ENCODE data around the gene ZPR1.
"Not testable (repeated sequence)": the region's sequence is repeated elsewhere in the genome, so short reads cannot be mapped to it uniquely, and the experiment has no call there.

Gene ZPR1, protein sequence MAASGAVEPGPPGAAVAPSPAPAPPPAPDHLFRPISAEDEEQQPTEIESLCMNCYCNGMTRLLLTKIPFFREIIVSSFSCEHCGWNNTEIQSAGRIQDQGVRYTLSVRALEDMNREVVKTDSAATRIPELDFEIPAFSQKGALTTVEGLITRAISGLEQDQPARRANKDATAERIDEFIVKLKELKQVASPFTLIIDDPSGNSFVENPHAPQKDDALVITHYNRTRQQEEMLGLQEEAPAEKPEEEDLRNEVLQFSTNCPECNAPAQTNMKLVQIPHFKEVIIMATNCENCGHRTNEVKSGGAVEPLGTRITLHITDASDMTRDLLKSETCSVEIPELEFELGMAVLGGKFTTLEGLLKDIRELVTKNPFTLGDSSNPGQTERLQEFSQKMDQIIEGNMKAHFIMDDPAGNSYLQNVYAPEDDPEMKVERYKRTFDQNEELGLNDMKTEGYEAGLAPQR

GRCh38 chr11:116787786-116788486 lies at the start of gene ZPR1:
Gene ZPR1, minus strand, starts transcription at chr11:116788023. Its CDS starts 33 bp downstream, at chr11:116787990.
- peak; percentile 24 to 90 (median 72) for DNase-seq

DNA sequence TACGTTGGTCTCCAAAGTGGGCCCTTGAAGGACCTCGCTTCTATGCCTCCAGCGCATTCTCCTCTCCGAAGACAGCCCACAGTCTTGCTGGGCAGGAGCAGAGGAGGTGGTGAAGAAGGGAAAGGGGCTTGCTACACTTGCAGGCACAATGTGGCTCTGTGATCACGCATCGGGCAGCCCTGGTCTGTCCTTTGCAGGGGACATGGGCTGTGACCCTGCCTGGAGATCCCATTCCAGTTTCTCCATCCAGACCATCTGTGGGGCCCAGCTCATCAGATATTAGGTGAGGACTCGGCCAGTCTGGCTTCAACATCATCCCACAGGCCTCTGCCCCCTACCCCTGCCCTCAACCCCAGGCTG lies 48.8 kb upstream of the ZPR1 start:
- no peak for DNase-seq

- peak in 50 of 51 donors; percentile 25 to 90 (median 78) for DNase-seq
Observed at GRCh38 chr11:116835791-116836631, 48.2 kb upstream of the ZPR1 start.

- DNase-seq: peak in 5 of 51 donors; percentile 37 to 65 (median 52)
Observed at GRCh38 chr11:116835042-116835772, 47.4 kb upstream of the ZPR1 start.

- not testable (repeated sequence) for DNase-seq
Observed at GRCh38 chr11:116834535-116835041, 46.8 kb upstream of the ZPR1 start.

DNA sequence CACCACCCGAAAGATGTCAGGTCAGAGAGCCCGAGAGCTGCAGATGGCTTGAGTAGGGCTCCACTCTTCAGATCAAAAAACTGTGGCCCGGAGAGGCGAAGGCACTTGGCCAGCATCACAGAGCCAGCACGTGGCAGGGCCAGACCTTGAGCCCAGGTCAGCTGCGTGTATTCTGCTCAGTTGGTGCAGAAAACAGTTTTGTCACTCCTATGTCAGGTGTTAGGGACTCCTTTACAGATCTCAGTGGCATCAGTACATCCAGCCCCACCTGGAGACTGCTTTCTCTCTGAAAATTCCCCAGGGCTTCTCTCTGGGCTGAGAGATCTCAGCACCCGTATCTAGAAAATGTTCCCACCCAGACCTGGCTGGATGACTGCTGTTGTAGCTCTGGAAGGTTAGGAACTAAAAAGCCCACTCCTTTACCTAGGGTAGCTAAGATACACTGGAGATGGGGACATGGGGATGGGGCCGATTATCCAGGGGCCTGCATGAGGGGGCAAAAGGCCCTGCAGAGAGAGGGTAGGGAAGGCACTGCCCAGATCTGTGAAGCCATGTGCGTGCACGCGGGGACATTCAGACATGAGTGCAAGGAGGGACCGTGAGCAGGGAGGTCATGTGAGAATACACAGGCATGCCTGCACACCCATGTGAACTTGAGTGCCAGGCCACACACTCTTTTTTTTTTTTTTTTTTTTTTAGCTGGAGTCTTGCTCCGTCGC lies 46.2 kb upstream of the ZPR1 start:
- DNase-seq: no peak

- no peak for DNase-seq
Observed at GRCh38 chr11:116833491-116833815, 45.6 kb upstream of the ZPR1 start.

DNA sequence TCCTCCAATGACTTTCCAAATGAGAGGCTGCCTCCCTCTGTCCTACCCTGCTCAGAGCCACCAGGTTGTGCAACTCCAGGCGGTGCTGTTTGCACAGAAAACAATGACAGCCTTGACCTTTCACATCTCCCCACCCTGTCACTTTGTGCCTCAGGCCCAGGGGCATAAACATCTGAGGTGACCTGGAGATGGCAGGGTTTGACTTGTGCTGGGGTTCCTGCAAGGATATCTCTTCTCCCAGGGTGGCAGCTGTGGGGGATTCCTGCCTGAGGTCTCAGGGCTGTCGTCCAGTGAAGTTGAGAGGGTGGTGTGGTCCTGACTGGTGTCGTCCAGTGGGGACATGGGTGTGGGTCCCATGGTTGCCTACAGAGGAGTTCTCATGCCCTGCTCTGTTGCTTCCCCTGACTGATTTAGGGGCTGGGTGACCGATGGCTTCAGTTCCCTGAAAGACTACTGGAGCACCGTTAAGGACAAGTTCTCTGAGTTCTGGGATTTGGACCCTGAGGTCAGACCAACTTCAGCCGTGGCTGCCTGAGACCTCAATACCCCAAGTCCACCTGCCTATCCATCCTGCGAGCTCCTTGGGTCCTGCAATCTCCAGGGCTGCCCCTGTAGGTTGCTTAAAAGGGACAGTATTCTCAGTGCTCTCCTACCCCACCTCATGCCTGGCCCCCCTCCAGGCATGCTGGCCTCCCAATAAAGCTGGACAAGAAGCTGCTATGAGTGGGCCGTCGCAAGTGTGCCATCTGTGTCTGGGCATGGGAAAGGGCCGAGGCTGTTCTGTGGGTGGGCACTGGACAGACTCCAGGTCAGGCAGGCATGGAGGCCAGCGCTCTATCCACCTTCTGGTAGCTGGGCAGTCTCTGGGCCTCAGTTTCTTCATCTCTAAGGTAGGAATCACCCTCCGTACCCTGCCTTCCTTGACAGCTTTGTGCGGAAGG lies 44.8 kb upstream of the ZPR1 start:
- DNase-seq: no peak

GRCh38 chr11:116831790-116832349 lies 44.0 kb upstream of the ZPR1 start:
- no peak for DNase-seq

DNA sequence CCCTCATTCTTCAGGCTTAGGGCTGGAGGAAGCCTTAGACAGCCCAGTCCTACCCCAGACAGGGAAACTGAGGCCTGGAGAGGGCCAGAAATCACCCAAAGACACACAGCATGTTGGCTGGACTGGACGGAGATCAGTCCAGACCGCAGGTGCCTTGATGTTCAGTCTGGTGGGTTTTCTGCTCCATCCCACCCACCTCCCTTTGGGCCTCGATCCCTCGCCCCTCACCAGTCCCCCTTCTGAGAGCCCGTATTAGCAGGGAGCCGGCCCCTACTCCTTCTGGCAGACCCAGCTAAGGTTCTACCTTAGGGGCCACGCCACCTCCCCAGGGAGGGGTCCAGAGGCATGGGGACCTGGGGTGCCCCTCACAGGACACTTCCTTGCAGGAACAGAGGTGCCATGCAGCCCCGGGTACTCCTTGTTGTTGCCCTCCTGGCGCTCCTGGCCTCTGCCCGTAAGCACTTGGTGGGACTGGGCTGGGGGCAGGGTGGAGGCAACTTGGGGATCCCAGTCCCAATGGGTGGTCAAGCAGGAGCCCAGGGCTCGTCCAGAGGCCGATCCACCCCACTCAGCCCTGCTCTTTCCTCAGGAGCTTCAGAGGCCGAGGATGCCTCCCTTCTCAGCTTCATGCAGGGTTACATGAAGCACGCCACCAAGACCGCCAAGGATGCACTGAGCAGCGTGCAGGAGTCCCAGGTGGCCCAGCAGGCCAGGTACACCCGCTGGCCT lies 42.5 kb upstream of the ZPR1 start:
- DNase-seq: no peak

GRCh38 chr11:116829525-116830183 lies 41.8 kb upstream of the ZPR1 start, which contains the start of gene APOC3:
Gene APOC3, plus strand, starts transcription at chr11:116829907. Its CDS starts 676 bp downstream, at chr11:116830583.
- no peak for DNase-seq

- no peak for DNase-seq
Observed at GRCh38 chr11:116828632-116829524, 41.1 kb upstream of the ZPR1 start.

DNA sequence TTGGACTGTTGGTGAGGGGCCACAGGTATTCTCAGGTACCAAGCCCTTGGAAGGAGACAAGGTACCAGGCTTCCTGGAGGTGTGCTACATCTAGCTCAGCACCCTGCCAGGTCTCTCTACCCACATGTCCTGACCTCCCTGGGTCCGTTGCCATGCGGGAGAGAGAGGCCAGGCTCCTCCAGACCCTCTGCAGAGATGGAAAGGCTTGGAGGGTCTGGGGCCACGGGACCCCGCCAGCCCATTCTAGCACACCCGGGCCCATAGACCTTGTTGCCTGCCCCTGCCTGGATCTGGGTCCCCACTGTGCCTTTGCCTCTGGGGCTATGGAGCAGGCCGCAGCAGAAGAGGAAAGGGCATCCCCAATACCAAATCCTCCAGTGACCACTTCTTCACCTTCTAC lies 39.6 kb upstream of the ZPR1 start:
- no peak for DNase-seq

DNA sequence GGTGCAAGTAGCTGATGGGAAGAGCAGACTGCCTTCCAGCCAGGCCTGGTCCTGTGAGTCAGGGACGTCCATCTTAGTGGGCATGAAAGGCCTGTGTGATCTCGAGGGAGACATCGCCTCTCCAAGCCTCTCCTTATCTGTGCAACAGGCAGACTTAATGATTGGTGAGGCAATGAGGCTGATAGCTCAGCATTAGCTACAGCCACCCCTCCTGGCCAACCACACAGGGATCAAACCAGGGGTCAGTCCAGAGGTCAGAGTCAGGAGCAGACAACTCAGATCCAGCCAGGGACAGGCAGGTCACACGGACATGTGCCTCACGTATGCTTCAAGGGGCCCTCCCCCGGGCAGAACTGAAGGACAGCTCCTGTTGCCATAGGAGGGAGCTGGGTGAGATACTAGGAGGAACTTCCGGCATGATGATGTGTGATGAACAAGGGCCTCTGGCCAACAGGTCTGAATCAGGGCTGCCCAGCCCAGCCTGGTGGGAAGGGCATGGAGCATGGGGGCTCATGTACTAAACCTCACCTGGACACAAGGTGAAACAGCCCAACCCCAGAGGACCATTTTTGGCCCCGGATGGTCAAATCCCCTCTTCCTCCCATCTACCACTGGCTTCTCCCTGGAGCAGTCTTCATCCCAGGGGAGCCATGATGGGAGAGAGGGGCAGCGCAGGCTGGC lies 39.1 kb upstream of the ZPR1 start:
- no peak for DNase-seq

DNA sequence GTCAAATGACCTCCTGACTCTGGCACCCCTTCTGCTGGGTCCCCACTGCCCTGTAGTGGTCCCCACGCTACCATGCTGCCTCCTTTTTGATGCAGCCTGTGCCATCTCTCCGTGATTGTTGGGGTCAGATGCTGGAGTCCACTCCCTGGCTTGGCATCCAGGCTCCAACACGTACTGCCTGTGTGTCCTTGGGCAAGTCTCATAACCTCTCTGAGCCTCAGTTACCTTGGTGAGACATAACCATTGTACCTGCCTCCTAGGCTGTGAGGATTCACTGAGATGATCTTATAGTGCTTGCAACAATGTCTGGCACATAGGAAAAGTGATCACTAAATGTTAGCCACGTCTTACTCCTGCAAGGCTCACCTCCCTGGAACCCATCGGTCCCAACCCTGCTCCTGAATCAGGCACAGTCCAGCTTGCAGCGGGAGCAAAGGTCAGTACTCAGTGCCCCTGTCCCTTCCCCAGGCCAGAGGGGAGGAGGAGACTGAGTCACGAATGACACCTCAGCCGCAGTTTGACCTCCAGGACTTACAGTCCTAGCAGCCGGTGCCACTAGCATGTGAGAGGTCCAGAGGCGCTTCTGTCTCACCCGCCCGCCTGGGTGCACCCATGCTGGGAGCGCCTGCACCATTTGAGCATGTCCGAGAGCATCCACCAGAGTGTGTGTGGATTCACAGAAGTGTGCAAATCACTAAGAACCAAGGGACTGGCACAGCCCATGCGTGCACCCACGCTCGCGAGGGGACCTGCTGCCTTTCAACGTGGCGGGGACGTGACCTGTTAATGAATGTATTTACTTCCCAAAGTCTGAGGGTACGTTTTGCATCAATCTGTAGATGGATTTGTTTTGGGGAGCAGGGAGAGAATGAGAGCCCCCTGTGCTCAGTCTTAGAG lies 38.3 kb upstream of the ZPR1 start:
- no peak for DNase-seq

Data from hypothalamus (tissue), 51 donors.